GM19463 (cell line): Measurements from ENCODE around the gene ARID5B.

ENCODE experiments used
- ATAC-seq: cut with Tn5 transposase; IDR thresholded peaks from one replicate; pipeline ENCODE4 v1.9.1; 2021; ENCODE audit warnings: mild to moderate bottlenecking, moderate library complexity; ENCODE audit not compliant: unreplicated experiment

Gene ARID5B

DNA sequence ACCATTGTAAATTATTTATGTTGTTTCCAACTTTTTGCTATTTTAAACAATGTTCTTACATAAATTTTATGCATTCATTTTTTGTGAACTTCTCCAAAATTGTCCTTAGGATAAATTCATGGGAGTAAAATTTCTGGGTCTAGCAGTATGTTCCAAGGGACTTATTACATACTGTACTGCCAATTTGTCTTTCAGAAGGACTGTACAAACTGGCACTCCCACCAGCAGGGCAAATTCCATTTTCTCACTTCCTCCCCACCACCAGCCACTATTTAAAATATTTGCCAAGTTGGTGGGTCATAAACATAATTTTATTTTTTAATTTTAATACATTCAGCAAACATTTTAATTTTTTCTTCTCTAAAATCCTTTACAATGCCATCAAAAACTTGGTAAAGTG lies 13.7 kb upstream of the ARID5B start:
- no peak for ATAC-seq

DNA sequence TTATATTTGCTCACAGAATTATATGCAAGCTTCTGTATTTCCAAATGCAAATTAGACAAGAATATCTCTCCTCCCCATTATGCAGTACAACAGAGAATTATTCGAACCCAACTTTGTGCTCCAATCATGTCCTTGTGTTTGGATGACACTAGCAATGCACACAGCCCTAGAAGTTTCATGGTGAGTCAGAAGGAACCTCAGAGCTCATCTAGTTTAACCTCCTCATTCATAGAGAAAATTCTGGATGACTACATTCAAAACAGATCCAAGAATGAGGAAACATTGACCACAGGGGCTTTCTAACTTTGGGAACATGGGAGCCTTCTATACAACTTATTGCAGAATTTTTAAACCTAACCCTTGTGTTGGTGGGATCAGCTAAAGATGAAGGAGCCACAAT lies 12.8 kb upstream of the ARID5B start:
- ATAC-seq: peak; percentile 69

DNA sequence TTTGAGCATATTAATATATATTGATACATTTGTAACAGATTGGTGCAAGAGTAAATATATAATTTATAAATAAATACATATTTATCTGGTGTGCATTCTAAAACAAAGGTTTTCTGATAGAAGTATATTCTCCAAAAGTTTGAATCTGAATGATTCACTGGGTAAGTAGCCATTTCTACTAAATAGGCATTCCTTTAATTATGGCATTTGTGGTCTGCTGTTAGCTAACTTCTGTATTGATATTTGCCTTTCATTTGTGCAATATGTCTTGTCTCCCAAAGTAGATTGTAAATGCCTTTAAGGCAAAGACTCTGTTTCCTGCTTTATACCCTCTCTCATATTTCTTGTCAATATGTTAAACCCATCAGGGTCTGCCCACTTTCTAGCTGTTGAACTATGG lies 11.1 kb upstream of the ARID5B start:
- no peak for ATAC-seq

DNA sequence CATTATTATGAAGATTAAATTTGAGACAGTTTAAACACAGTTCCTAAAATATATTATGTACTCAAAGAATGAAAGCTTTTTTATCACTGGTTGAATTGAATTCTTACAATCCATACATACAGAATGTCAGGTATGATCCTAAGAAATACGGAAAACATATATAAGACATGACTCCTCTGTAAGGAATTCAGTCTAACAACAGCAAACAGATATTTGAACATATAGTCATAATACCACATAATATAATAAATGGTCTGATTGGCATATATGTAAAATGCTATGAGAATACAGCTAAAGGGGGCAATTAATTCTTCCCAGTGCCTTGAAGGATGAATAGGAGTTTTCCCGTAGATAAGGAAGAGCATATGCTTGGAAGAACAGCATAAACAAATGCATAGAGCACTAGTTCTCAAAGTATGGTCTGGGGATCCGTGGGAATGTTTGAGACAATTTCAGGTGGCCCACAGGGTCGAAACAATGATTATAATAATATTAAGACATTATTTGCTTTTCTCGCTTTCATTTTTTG lies 10.6 kb upstream of the ARID5B start:
- no peak for ATAC-seq

DNA sequence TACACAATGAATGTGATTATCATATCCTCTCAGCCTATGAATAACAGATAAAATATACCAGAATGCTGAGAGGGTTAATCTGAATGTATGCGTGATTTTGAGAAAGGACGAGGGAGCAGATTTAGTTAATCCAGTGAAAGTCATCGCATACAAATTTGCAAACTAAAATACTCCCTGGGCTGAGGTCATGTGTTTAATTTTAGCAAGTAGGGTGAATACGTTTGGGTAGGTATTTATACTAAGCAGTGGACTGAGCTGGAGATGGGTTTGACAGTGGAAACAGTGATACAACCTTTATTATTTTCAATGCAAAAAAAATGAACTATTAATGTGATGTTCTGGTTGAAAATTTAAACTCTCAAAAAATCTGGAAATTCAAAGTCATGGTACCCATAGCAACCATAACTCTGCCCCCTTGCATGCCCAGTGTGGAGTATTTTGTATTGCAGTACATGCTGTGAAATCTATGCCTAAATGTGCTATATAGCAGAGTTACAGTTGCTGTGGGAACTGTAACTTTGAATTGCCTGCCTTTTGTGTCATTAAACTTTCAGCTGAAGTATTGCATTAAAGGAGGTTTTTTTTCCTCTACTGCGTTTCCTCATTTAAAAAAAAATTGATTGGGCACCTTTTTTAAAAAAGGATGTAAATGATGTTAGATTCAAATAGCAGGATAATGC lies 9.5 kb upstream of the ARID5B start:
- no peak for ATAC-seq

DNA sequence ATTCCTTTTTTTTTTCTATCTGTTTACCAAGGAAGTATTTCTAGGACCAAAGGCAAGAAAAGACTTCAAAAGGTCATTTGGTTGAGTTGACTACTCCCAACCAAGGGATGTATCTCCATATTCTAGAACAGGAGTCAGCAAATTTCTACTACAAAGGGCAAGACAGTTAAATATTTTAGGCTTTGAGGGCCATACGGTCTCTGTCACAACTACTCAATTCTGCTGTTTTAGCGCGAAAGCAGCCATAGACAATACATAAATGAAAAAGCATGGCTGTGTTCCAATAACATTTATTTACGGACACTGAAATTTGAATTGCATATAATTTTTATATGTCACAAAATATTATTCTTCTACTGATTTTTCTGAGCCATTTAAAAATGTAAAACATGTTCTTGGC lies 8.5 kb upstream of the ARID5B start:
- ATAC-seq: no peak

DNA sequence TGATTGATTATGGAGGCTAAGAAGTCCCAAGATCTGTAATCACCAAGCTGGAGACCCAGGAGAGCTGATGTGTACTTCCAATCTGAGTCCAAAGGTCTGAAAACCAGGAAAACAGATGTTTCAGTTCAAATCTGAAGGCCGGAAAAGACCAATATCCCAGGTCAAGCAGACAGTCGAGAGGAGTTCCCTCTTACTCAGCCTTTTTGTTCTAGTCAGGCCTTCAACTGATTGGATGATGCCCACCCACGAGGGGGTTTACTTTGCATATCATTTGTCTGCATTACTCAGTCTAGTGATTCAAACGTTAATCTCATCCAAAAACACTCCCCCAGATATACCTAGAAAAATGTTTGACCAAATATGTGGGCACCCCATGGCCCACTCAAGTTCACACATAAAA lies 7.4 kb upstream of the ARID5B start:
- no peak for ATAC-seq

DNA sequence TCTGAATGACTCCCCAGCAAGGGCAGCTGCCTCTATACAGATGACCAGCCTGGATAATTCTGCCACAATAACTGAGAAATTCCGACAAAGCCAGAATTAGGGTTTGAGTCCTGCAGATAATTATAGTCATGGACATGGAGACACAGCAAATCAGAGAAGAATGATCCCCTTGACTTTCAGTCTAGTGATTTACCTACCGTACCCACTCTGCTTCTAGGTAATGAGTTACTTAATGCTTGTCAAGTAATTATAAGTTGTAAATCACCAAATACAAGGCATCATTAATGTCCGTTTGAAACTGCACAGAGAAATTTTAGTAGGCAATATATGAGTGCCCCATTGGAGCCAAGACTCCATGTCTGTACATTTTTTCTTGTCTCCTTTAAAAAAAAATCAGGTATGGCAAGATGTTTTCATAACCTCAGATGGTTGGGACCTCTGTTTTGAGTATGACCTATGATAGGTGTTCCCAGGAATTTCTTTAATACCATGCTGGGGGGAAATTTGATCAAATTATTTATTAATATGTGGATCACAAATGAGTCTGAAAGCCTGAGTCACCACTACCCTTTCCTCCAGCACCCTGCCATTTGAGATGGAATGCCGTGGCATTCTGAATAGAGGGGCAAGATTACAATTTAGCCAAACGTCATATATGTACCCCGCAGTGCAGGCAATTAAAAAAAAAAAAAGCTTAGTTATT lies 5.5 kb upstream of the ARID5B start:
- no peak for ATAC-seq

DNA sequence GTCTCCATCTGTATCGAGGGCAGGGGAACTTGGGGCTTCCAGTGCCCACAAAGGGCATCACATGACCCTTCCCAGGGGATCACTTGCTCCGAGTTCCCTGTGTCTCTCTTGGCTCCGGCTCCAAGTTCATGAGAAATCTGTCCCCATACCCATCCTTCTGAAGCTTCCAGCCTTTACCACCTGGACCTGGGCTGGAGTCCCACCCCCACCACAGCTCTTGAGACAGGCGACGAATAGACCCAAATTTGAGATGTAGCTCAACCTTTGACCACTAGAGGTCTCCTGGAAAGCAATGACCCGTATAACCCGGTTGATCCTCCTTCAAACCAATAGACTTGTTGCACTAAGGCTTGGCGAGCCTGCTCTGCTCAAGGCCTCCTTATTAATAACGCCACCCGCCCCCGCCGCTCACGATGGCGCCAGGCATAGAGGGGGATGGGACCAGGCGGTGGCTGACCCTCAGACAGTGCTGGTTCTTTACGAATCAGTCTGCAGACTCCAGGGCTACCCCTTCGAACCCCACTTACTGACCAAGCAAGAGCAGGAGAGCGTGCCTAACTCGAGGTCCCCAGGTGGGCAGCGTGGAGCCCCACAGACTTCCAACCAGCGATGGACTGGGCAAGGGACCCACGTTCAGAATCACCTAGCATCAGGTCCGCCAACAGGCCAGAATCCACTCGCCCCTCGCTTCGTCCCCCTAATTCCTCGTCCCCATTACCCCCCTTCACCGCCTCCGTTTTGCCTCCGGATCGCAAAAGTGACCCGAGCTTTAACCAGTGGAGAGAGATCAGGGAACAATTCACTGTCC lies 4.4 kb upstream of the ARID5B start:
- peak; percentile 64 for ATAC-seq

DNA sequence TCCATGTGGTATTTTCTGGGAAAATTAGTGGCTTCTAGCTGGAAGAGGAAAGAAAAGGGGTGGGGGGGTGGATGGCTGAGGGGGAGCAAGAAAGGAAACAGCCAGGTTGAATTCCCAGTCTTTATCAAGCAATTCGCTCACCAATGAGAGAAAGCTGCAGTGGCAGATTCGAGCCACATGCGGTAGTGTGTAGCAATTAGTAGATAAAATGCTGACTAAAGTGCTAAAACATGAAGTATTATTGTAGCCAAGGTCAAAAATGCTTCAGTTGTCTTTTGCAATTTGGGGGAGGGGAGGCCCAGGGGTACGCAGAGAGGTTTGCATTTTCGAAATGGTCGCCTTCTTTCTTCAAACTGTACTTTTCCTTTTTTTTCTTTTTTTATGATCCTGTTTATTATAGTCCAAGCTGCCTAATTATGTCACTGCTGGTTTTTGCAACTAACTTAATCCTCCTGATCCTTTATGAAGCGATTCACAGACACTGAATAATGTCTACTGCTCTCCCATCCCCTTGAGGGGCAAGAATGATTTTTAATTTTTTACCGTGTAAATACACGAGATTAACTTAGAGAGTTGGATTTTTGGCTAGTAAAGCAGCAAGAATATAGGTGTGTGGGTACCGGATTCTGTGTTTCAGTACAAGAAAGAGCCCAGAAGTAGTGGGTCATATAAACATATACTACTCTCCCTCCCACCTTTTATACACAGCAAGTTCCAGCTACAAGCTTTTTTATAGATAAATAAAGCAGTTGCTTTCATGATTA lies 3.6 kb upstream of the ARID5B start:
- no peak for ATAC-seq

DNA sequence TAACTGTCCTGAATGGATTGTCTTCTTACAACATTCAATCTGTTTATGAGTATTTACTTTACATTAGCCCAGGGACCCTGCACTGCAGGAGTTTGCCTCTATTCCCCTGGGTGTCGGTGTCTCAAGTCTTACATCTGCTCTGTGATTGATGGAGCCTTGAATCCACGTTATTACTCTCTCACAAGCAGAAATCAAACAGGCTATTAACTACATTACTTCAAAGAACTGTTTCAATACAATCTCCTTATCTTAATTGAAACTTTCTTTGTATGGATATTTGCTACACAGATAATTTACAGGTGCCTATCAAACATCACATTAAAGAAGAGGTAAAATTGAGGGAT lies 3.1 kb upstream of the ARID5B start:
- no peak for ATAC-seq

DNA sequence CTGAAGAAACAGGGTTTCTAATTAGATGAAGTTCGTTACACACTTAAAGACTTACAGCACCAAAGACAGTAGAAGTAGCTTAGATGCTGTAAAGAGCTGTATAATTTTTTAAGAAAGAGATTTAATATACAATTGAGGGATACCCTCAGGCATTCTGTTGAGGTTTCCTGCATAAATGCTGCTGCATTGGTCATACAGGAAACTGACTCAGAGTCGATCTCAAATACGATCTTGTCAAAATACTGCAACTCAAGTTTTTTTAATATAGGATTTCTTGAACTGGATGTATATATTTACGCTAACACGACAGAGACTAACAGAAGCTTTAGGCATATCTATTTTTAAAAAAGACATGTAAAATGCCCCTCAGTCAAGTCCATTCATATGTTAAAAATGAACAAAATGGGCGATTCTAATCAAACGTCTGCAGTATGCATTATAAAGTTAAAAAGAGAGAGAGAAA lies 2.4 kb upstream of the ARID5B start:
- no peak for ATAC-seq

DNA sequence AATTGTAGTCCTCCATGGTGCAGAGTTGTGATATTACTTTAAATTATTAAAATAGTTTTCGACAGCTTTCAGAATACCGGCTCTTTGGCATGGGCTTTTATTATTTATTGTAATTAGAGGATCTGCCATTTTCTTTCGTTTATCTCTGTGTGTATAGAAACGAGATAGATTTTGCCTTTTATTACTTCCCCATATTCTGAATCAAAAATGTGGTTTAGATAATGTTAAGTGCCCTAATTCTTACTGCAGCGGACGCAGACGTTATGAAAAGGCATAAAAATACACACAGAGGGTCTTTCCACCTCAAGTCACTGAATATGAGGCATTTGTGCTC lies 1.9 kb upstream of the ARID5B start:
- no peak for ATAC-seq

DNA sequence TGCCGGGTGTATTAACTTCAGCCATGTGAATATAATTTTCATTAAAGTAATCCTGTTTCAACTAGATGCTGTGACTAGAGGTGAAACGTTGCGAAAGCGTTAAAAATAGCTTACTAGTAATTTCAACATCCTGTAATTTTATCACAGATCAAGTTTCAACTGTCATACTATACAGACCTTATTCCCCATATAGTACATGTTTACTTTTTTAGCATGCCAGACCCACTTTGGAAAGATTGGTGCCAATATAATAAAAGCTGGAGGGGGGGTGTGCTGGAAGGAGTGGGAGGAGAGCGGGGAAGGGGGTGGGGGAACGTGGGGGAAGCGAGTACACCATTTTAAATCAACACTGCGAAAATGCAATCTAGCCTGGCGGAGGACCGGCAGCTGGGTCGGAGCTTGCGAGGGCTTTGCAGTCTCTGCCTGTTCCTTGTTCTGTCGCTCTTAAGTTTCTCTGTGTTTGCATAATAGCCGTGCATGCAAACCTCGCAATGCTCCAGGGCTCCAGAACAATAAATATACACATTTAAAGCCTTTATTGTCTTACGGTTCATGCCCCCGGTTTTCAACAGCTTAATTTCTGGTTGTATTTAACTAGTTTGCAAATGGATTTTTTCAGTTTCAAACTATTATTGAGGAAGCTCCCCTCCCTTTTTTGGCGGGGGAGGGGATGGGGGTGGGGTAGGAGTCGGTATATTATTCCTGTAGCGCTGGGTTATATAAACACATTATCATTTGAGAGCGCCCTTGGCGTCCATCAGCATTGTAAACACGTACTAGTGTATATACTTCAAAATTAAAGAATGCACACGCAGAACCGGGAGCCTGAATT lies 1.3 kb upstream of the ARID5B start:
- peak; percentile 24 for ATAC-seq

DNA sequence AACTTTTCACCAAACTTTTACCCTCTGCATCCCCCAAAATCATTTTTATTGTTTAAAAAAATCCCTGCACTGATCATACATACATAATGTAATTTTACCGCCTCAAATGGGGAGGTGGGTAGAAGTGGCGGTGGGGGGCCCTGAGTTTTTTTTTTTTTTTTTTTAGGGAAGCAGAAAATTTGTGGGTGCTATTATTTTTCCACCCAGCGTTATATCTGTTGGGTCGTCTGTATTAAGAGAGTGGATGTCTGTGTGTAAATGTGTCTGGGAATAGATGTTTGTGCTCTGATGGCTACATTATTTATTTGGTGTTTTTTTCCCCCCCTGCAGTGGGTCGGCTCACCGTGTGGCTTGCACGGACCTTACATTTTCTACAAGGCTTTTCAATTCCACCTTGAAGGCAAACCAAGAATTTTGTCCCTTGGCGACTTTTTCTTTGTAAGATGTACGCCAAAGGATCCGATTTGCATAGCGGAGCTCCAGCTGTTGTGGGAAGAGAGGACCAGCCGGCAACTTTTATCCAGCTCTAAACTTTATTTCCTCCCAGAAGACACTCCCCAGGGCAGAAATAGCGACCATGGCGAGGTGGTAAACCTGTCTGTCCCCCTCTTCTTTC lies 438 bp downstream of the ARID5B start:
- ATAC-seq: no peak

DNA sequence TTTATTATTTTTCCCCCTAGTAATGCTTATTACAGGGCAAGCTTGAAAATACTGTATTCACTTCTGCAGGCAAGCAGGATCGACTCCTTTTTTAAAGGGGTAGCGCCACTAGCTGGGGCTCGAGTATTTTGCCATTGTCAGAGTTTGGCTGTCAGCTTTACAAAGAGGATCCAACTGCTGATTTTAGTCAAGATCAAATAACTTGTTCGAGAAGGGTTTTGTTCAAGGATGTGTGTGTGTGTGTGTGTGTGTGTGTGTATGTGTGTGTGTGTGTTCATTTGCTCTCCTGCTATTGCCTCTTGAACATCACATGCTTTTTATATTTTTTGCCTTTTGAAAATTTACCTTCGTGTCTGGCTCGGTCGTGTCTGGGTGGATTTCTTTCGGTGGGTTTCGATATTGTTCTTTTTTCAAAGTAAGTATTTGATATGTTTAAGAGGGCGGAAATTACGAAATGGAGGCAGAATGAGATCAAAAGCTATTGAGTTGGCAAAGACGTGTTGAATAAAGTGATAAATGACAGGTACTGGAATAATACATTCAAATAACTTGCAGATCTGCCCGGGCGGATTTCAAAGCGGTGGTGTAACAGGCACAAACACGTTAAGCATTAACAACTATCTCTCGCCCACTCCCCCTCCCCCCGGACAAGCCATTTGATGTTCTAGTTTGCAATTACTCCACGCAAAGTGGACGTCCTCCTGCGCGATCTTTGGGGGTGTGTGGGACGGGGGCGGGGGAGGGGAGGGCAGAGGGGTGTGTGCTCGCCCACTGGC lies 1.1 kb downstream of the ARID5B start:
- ATAC-seq: peak; percentile 17

DNA sequence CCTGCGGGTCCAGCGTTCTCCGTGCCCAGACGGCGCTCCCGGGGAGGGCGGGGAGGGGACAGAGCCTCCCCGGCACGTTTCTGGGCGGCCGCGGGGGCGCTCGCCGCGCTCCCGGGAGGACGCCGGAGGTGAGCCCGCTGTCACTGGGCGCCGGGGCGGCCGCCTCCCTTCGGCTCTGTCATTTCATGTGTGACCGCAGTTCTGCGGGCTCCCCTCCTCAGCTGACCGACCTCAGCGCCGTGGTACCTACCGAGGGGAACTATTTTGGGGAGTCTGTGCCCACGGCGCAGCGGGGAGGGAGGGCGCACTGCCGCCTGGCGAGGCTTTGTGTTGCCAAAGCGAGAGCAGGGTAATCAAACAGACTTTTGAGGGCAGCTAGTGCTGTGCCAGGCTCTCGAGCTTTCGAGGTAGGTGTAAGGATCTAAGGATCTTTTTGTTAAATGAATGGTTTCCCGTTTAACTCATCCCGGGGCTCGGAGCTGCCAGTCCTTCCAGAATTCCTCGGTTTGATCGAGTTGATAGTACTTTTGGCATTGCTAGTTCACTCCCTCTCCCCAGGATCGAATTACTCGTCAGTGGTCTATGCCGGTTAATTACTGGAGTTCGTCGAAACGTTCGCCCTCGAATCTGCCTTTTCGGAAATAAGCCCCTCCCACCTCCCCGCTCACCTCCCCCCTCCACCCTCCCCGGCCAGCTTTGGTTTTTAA lies 1.9 kb downstream of the ARID5B start:
- ATAC-seq: peak; percentile 59

DNA sequence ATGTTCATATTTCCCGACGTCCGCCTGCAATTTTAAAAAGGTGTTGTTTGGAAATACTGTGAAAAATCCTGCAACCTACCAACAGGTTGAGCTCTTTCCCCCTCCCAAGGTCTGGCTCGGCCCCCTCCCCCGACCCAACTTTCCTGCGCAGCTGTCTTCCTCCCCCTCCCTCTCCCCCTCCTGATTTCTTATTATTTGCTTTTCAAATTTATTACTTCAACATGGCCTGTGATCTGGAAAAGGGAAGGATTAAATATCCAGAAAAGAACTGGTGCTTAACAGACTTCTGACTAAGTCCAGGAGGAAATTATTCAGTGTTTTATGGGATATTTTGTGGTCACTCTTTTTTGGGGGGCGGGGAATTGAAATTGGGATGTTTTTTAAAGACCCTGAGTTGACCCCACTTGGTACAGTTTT lies 2.4 kb downstream of the ARID5B start:
- ATAC-seq: no peak
